A549 (cell line): ENCODE measurements around the gene SLC6A19. TPM values are rescaled to one million over a fixed set of nuclear protein-coding genes. Genes with fewer than 3 reads are reported as not detected.

Experiments used
- ATAC-seq, 2 experiments: fragments of 200-7000 bp in 1 of 2; fragments of >200 bp in 1 of 2; cut with Nextera tagmentation in 1 of 2; cut with Tn5 transposase in 1 of 2; 3 replicates each; pipeline versions ENCODE4 v1.8.0 to v1.9.1; 2018 to 2020; ENCODE audit warnings: mild to moderate bottlenecking in 1 of 2, moderate library complexity in 1 of 2
- CTCF ChIA-PET: fragments of 300-600 bp; sonication (Branson Sonifier 250); formaldehyde crosslinking; extraction: SDS; loops from one replicate; lab custom pipeline; 2021; ENCODE audit warnings: antibody characterized with exemption, inconsistent platforms; lab: Yijun Ruan, JAX
- POLR2A ChIA-PET: fragments of 350-600 bp; formaldehyde crosslinking; extraction: SDS; loops from one replicate; lab custom pipeline; 2021; ENCODE audit warnings: antibody characterized with exemption, inconsistent platforms; lab: Yijun Ruan, JAX
- DNase-seq, 2 experiments: peaks; one replicate each; pipeline versions ENCODE4 v3.0.0 to v3.0.0-alpha.2; 2011 to 2016; ENCODE audit warnings: low read depth in 1 of 2, low spot score in 1 of 2
- FAIRE-seq: peaks from 2 replicates; lab custom pipeline; 2011; peaks lifted over from hg19 to GRCh38; lab: Jason Lieb, UNC
- H3K27ac ChIP-seq, 2 experiments: fragments of >200 bp; sonication (Bioruptor Twin); formaldehyde crosslinking; 3 replicates each; pipeline ENCODE4 v1.5.1; 2016 to 2017
- H3K4me1 ChIP-seq: fragments of >200 bp; sonication (Bioruptor Twin); formaldehyde crosslinking; 3 replicates; pipeline ENCODE4 v1.6.1; 2016
- H3K4me2 ChIP-seq: fragments of >200 bp; sonication (Bioruptor Twin); formaldehyde crosslinking; 3 replicates; pipeline ENCODE4 v1.6.1; 2016
- H3K4me3 ChIP-seq: fragments of >200 bp; sonication (Bioruptor Twin); formaldehyde crosslinking; 3 replicates; pipeline ENCODE4 v1.5.1; 2016
- H3K9me3 ChIP-seq: fragments of >200 bp; sonication (Bioruptor Twin); formaldehyde crosslinking; 3 replicates; pipeline ENCODE4 v1.6.1; 2016
- CBX8 ChIP-seq: fragments of 200-600 bp; sonication (generic); IDR thresholded peaks from 2 replicates; pipeline ENCODE4 v1.6.1; 2016
- CHD2 ChIP-seq: fragments of 150-350 bp; IDR thresholded peaks from 2 replicates; pipeline ENCODE4 v1.6.1; 2014; ENCODE audit warnings: low read length; ENCODE audit not compliant: partially characterized antibody
- CHD4 ChIP-seq: fragments of 200-600 bp; sonication (generic); IDR thresholded peaks from 2 replicates; pipeline ENCODE4 v1.6.1; 2016; ENCODE audit warnings: antibody characterized with exemption, mild to moderate bottlenecking, borderline replicate concordance
- GATA3 ChIP-seq: IDR thresholded peaks from 2 replicates; pipeline ENCODE4 v1.6.1; 2012; ENCODE audit warnings: borderline replicate concordance
- HEYL ChIP-seq: fragments of 250-450 bp; sonication (Bioruptor Pico); IDR thresholded peaks from 2 replicates; pipeline ENCODE4 v1.8.0; 2021; ENCODE audit warnings: mild to moderate bottlenecking, moderate library complexity
- HOXB13 ChIP-seq: fragments of 250-450 bp; sonication (Bioruptor Pico); IDR thresholded peaks from 2 replicates; pipeline ENCODE4 v1.5.0; 2020; ENCODE audit warnings: low read depth, mild to moderate bottlenecking, moderate library complexity
- JUN ChIP-seq, 2 experiments: fragments of >200 bp; sonication (Bioruptor Twin); formaldehyde crosslinking; IDR thresholded peaks; 2 replicates in 1 of 2; 3 replicates in 1 of 2; pipeline ENCODE4 v1.6.1; 2016 to 2017
- KDM1A ChIP-seq: fragments of 200-600 bp; sonication (generic); IDR thresholded peaks from 2 replicates; pipeline ENCODE4 v1.6.1; 2016; ENCODE audit warnings: low read depth, mild to moderate bottlenecking
- MAFK ChIP-seq: fragments of 450-650 bp; IDR thresholded peaks from 2 replicates; pipeline ENCODE4 v1.6.1; 2014; ENCODE audit not compliant: partially characterized antibody
- MYC ChIP-seq: IDR thresholded peaks from 2 replicates; pipeline ENCODE4 v1.6.1; 2012; ENCODE audit warnings: mild to moderate bottlenecking, inconsistent platforms, low read length, improper control_type of control experiment, borderline replicate concordance
- PHF8 ChIP-seq: fragments of 200-600 bp; sonication (generic); IDR thresholded peaks from 2 replicates; pipeline ENCODE4 v1.6.1; 2016; ENCODE audit warnings: low read depth, mild to moderate bottlenecking, antibody characterized with exemption, moderate library complexity, borderline replicate concordance
- RAD21 ChIP-seq, 2 experiments: fragments of >200 bp in 1 of 2; sonication (Bioruptor Twin) in 1 of 2; formaldehyde crosslinking in 1 of 2; IDR thresholded peaks in 1 of 2; conservative IDR thresholded peaks in 1 of 2; 2 replicates in 1 of 2; 3 replicates in 1 of 2; pipeline ENCODE4 v1.6.1; 2012 to 2018; ENCODE audit warnings: inconsistent platforms in 1 of 2
- RARB ChIP-seq: fragments of 250-450 bp; sonication (Bioruptor Pico); IDR thresholded peaks from 2 replicates; pipeline ENCODE4 v1.8.0; 2021; ENCODE audit warnings: mild to moderate bottlenecking, moderate library complexity
- RNF2 ChIP-seq: fragments of 200-600 bp; sonication (generic); IDR thresholded peaks from 2 replicates; pipeline ENCODE4 v1.6.1; 2016; ENCODE audit warnings: low read depth, mild to moderate bottlenecking, antibody characterized with exemption, moderate library complexity, borderline replicate concordance
- ZFP36 ChIP-seq: fragments of 450-650 bp; IDR thresholded peaks from 2 replicates; pipeline ENCODE4 v1.6.1; 2014; ENCODE audit warnings: borderline replicate concordance; ENCODE audit not compliant: partially characterized antibody
- WGBS: methylation state at CpG from one replicate; pipeline ENCODE4 v1.1.6; 2017; ENCODE audit errors: missing lambda C conversion rate; 5-methylcytosine and 5-hydroxymethylcytosine counted together
- polyA plus RNA-seq, 4 experiments: library from polyadenylated mRNA; depleted of rRNA in 3 of 4; stranded (reverse); fragments of >200 nt; fragmentation: RNase III in 1 of 4; extraction: RNeasy Plus Mini Kit Qiagen cat#74134 plus additional on column Dnase treatment in 1 of 4; gene quantifications; 2 replicates in 3 of 4; 3 replicates in 1 of 4; pipeline ENCODE4 v1.2.3, GENCODE V29; 2011 to 2017
- TF ChIP-seq, protein P1 (sequence below): fragments of >200 bp; sonication (Bioruptor Twin); formaldehyde crosslinking; IDR thresholded peaks from 3 replicates; pipeline ENCODE4 v1.5.1; 2016
- TF ChIP-seq, protein P2 (sequence below): fragments of >200 bp; sonication (Bioruptor Twin); formaldehyde crosslinking; IDR thresholded peaks from 2 replicates; pipeline ENCODE4 v1.6.1; 2016
- TF ChIP-seq, protein P3 (sequence below): fragments of 250-450 bp; sonication (Bioruptor Pico); IDR thresholded peaks from 2 replicates; pipeline ENCODE4 v1.5.0; 2020; ENCODE audit warnings: low read depth, mild to moderate bottlenecking, moderate library complexity
- TF ChIP-seq, protein P4 (sequence below): IDR thresholded peaks from 2 replicates; pipeline ENCODE4 v1.6.1; 2012
- TF ChIP-seq, protein P5 (sequence below): IDR thresholded peaks from 2 replicates; pipeline ENCODE4 v1.6.1; 2012; ENCODE audit warnings: low read depth, borderline replicate concordance
- TF ChIP-seq, protein P6 (sequence below): fragments of 250-450 bp; sonication (Bioruptor Pico); IDR thresholded peaks from 2 replicates; pipeline ENCODE4 v1.5.0; 2021; ENCODE audit warnings: mild to moderate bottlenecking, moderate library complexity, borderline replicate concordance

Gene SLC6A19
- polyA plus RNA-seq, 2 of the 4 experiments (the other 2 are of a cell fraction): 0.01 TPM; not detected in 1

DNA sequence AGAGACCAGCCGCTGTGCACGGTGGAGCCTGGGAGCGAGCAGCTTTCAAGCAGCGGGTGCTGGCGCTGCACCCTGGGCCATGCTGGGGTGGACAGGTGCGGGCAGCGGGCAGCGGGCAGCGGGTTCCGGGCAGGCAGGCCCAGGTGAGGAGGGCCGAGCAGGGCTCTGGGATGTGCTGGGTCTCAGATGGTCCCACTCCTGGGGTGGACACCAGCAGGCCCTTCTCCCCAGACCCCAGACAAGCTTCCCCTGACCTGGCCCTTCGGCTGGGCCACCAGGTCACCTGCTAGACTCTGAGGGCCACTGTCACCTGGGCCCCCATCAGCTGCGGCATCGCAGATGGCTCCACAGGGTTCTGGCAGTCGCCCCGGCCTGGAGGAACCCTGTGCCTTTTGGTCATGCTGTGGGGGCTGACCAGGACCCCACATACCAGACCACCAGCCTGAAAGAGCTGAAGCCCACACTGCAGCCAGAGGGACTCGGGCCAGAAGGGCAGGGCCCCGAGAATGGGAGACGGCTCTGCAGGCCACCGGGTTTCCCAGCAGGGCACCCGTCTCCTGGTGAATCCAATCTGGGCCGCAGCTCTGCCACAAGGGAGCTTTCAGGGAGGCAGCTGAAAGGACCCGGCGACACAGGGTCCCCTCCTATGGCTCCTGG is 2.0 kb downstream of the SLC6A19 start:
- no peaks in the 10 kb centered on the region; the same call in 2 of the 3 replicates for H3K4me1 ChIP-seq
- TF ChIP-seq CHD2 (no peak), PHF8 (no peak), KDM1A (no peak), MAFK (no peak), GATA3 (no peak), MYC (no peak), HOXB13 (no peak), RNF2 (no peak)
- TF ChIP-seq, protein P1, sequence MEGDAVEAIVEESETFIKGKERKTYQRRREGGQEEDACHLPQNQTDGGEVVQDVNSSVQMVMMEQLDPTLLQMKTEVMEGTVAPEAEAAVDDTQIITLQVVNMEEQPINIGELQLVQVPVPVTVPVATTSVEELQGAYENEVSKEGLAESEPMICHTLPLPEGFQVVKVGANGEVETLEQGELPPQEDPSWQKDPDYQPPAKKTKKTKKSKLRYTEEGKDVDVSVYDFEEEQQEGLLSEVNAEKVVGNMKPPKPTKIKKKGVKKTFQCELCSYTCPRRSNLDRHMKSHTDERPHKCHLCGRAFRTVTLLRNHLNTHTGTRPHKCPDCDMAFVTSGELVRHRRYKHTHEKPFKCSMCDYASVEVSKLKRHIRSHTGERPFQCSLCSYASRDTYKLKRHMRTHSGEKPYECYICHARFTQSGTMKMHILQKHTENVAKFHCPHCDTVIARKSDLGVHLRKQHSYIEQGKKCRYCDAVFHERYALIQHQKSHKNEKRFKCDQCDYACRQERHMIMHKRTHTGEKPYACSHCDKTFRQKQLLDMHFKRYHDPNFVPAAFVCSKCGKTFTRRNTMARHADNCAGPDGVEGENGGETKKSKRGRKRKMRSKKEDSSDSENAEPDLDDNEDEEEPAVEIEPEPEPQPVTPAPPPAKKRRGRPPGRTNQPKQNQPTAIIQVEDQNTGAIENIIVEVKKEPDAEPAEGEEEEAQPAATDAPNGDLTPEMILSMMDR: no peak
- TF ChIP-seq, all 56 proteins: peak for 0
- Histone ChIP-seq H3K4me3 (no peak overlapping the region), H3K9me3 (no peaks in the 10 kb centered on the region), H3K27ac (no peak overlapping the region), H3K4me2 (no peak overlapping the region)
- ATAC-seq (no peak), FAIRE-seq (no peak), DNase-seq (no peak)
- 10% methylated on average over 2 of the region's 24 CpGs for WGBS
- CTCF ChIA-PET: interaction anchor here (1.0 to 4.7 kb wide), 4 partner anchors 12 to 442 kb away, joined by 3 to 20 read pairs (median 4); no protein-coding TSS in a partner anchor
- POLR2A ChIA-PET: no interaction called here

DNA sequence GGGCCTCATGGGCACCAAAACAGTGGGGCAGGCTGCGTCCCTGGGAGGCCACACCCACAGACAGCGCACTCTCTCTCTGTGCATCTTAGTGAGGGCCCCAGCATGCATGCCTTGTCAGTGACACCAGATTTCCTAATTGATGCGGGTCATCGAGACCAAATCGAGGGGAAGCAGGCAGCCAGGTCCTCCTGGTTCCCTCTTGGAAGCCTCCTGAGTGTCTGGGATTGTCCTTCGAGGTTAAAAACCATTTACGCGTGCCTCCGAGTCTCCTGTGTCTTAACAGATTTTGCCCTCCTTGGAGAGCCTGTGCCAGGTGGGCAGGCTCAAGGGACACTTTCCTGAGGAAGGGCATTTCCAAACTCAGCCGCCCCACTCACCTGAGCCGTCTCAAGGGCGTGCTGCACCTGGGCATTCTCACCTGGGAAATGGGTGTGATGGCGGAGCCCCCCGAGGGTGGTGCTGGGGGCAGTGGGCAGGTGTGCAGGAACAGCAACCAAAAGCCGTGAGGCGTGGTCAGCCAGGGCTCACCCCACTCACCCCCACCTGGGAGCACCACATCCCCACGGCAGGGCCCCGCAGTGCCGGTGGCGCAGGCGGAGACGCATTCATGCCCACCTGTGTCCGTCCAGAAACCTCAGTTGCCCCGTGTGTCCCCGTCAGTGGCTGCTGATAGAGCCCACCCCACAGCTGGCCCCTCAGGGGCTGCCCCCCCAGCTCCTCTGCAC is 2.7 kb downstream of the SLC6A19 start:
- ChIA-PET CTCF (interaction anchor here (1.0 to 4.7 kb wide), 6 partner anchors 12 to 441 kb away, joined by 3 to 20 read pairs (median 4); no protein-coding TSS in a partner anchor), POLR2A (no interaction called here)
- Histone ChIP-seq H3K4me3 (no peak overlapping the region), H3K4me1 (no peaks in the 10 kb centered on the region; the same call in 2 of the 3 replicates), H3K9me3 (no peaks in the 10 kb centered on the region), H3K4me2 (no peak overlapping the region), H3K27ac (no peak overlapping the region)
- no peak for TF ChIP-seq RARB (CRISPR knock-in tag)
- 70% methylated on average over 23 of the region's 25 CpGs for WGBS
- no peak for DNase-seq
- FAIRE-seq: no peak
- ATAC-seq: no peak

DNA sequence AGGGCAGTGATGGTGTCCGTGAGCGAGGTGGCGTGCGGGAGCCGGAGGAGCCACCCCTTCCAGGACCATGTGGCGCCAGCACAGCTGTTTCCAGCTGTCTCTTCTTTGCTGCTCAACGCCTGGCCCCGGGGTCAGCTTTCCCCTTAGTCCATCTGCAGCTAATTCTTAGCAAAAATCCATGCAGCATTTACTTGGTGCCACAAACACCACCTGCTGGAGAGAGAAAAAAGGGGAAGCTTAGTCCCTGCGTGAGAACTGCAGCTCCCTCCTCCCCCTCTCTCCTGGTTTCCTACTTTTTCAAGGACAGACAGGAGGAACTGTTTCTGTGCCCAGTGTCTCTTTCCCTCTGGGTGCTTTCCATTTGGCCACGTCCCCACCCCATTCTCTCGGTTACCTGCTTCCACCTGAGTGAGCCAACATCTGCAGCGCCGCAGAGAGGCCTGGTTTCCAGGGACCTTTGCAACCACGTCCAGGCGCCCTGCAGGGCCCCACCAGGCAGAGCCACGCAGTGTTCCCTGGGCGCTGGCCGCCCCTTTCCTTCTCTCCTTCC is 3.4 kb downstream of the SLC6A19 start:
- ChIA-PET POLR2A (no interaction called here), CTCF (interaction anchor here (0.6 to 5.6 kb wide), 5 partner anchors 30 to 439 kb away, joined by 3 to 63 read pairs (median 6); no protein-coding TSS in a partner anchor)
- no peaks in the 10 kb centered on the region for H3K9me3 ChIP-seq
- no peak overlapping the region for H3K4me3 ChIP-seq
- whole genome bisulfite sequencing: 41% methylated on average over 15 of the region's 18 CpGs
- no peak for FAIRE-seq
- peak; percentile 25 to 57; a peak in 5 of 6 replicates for ATAC-seq
- TF ChIP-seq JUN (IDR thresholded peaks at IDR 0.05) (no peak), ZFP36 (no peak), CBX8 (no peak), CHD4 (no peak), RAD21 (conservative IDR thresholded peaks at IDR 0.05 in 1 of 2, IDR thresholded peaks at IDR 0.05 in 1 of 2) (no peak), HEYL (CRISPR knock-in tag) (no peak)
- TF ChIP-seq, protein P2, sequence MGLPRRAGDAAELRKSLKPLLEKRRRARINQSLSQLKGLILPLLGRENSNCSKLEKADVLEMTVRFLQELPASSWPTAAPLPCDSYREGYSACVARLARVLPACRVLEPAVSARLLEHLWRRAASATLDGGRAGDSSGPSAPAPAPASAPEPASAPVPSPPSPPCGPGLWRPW: no peak
- TF ChIP-seq, protein P3, sequence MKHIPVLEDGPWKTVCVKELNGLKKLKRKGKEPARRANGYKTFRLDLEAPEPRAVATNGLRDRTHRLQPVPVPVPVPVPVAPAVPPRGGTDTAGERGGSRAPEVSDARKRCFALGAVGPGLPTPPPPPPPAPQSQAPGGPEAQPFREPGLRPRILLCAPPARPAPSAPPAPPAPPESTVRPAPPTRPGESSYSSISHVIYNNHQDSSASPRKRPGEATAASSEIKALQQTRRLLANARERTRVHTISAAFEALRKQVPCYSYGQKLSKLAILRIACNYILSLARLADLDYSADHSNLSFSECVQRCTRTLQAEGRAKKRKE: no peak
- TF ChIP-seq, protein P4, sequence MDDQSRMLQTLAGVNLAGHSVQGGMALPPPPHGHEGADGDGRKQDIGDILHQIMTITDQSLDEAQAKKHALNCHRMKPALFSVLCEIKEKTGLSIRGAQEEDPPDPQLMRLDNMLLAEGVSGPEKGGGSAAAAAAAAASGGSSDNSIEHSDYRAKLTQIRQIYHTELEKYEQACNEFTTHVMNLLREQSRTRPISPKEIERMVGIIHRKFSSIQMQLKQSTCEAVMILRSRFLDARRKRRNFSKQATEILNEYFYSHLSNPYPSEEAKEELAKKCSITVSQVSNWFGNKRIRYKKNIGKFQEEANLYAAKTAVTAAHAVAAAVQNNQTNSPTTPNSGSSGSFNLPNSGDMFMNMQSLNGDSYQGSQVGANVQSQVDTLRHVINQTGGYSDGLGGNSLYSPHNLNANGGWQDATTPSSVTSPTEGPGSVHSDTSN: no peak
- TF ChIP-seq, protein P5, sequence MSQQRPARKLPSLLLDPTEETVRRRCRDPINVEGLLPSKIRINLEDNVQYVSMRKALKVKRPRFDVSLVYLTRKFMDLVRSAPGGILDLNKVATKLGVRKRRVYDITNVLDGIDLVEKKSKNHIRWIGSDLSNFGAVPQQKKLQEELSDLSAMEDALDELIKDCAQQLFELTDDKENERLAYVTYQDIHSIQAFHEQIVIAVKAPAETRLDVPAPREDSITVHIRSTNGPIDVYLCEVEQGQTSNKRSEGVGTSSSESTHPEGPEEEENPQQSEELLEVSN: no peak
- TF ChIP-seq, protein P6, sequence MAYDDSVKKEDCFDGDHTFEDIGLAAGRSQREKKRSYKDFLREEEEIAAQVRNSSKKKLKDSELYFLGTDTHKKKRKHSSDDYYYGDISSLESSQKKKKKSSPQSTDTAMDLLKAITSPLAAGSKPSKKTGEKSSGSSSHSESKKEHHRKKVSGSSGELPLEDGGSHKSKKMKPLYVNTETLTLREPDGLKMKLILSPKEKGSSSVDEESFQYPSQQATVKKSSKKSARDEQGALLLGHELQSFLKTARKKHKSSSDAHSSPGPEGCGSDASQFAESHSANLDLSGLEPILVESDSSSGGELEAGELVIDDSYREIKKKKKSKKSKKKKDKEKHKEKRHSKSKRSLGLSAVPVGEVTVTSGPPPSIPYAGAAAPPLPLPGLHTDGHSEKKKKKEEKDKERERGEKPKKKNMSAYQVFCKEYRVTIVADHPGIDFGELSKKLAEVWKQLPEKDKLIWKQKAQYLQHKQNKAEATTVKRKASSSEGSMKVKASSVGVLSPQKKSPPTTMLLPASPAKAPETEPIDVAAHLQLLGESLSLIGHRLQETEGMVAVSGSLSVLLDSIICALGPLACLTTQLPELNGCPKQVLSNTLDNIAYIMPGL: no peak
- H3K4me1 ChIP-seq: no peaks in the 10 kb centered on the region; the same call in 2 of the 3 replicates
- no peak overlapping the region for H3K4me2 ChIP-seq
- H3K27ac ChIP-seq: no peak overlapping the region
- peak; percentile 28 to 58 for DNase-seq
